ENCODE measurements around the gene TENM3.
"Not testable (repeated sequence)": the region's sequence is repeated elsewhere in the genome, so short reads cannot be mapped to it uniquely, and the experiment has no call there.

TENM3 gene

DNA sequence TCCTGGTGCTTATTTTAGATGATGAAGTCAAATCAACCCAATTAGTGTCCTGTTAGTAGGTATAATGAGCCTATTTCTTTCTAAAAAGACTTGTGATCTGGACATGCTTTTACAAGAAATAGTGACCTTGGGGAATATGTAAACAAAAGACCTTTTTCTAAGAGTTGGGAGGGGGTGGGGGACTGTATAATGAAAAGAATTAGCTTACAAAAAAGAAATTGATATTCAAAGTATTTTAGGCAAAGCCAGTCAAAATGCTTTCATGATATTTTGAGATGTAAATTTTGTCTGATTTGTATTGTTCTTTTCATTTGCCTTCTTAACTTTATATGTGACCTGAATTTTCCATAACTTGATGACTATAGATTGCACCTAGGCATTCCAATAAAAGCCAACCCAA, 559.4 kb downstream of the TENM3 start:
- DNase-seq: no peak

DNA sequence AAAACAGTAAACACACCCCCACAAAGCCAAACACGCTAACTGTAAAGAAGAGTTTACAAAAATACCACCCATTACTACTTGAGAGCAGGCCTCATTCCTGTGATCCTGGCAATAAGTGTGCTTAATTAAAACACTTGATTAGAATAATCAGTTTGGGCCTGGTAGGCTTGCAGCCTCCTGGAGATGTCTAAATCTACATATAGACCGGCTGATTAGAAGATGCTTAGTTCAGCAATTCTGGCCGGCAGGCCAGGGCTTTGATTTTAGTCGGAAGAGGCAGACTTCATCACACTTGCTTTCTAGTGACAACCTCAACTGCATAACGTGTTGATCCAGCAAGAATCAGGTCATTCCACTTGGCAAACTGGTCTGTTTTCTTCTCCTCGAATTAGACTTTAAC, 560.0 kb downstream of the TENM3 start:
- no peak for DNase-seq

DNA sequence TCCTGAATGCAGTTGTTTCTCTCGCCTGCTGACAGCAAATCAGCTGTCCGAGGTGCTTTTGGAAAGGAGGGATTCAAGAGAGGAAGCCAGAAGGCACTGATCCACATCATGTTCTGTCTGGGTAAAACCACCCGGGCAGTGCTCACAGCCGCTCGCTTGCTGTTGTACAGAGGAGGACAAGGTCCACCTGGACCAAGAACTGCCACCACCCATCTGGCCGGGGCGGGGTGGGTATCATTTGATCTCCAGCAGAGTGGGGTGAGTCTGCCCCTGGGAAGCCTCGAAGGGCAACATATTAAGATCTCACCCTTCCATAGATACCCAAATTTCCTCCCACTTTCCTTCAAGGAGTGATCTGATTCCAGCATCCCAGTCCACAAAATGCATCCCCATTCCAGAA, 560.9 kb downstream of the TENM3 start:
- DNase-seq: no peak

DNA sequence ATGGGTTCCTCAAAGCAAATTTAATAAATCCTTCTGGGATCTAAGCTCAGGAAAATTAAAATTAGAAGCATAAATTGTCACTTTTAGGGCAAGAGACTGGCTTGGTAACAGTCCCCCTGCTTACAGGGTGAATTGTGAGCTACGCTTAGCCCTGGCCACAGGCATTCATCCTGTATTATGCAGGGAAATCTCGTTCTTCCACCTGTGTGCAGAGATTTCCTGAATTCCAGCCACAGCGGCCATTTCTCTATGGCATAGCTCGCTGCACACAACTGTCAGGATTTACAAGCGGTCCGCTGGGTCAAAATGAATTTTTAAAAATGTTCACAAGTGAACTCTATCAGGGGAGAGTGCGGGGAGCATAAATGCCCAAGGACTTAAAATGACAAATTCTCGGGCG, 562.1 kb downstream of the TENM3 start:
- no peak for DNase-seq

DNA sequence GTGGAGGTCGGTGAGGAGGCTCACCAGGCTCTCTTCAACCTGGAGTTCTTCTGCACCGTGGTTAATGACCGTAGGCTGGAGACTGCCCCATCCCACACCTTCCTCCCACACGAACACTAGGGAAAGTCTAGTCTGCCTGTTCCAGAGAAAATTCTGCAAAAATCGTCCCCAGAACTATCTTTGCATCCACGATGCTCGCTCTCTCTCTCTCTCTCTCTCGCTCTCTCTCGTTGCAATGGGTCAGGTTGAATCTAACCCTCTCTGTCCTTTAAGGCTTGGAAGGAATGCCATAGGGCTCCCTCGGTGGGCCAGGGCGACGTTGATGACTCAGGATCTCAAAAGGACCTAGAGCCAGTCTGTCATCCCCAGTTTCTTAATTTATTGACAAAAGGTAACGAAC, 562.5 kb downstream of the TENM3 start:
- no peak for DNase-seq

DNA sequence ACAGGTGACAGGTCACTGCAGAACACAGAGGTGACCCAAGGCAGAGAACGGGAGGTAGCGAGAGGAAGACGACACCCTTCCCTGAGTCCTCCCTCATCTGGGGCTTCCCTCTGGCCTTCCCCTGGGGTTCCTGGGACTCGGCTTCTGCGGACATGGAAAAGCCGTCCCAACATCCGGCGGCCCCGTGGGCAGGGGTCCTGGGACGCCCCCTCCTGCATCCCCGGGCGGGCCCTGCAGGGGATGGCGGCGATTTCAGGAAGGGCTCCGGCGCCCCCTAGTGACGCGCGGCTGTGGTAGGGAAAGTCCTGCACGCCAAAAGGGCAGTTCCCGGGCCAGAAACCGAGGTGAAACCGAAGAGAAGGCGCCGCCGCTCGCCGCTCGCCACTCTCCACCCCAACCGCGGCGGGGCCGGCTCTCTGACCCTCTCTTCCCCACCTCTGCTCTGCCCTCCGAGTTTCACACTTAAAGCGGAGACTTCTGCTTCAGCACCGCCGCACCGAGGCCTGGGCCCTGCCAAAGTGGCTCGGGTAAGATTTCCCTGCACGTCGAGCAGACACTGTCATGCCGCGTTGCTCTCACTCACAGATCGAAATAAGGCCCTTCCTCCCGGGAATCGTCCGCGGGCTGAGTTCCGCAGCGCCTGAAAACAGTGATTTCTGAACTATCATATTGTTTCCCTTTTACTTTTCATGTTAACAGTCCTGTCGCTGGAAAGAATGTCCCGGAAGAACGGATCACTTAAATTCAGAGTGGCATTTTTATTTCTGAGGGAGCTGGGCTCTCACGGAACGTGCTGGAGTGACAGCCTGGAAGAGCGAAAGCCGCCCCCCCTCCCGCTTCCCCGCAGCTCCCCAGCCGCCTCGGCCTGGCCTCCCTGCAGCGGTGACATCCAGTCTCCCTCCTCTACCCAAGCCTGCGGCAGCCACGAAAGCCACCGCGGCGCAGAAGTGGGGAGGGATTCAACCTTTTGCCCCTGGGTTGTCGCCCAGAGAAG, 563.4 kb downstream of the TENM3 start:
- DNase-seq: peak; percentile 81

DNA sequence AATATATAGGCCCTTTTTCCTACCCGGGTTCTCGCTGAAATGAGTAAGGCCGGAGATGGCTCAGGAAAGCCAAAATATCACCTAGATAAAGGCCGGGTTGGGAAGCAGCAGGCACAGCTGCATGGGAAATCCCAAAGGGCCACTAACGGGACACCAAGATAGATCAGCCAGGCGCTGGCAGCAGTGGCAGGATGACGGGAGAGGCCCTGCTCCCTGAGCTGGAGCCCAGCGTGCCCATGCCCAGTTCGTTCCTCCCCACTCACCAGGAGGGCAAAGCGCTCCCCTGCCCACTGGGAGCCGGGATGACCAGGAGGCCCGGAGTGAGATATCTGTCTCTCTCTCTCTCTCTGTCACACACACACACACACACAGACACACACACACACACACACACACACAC, 564.1 kb downstream of the TENM3 start:
- DNase-seq: peak; percentile 48

DNA sequence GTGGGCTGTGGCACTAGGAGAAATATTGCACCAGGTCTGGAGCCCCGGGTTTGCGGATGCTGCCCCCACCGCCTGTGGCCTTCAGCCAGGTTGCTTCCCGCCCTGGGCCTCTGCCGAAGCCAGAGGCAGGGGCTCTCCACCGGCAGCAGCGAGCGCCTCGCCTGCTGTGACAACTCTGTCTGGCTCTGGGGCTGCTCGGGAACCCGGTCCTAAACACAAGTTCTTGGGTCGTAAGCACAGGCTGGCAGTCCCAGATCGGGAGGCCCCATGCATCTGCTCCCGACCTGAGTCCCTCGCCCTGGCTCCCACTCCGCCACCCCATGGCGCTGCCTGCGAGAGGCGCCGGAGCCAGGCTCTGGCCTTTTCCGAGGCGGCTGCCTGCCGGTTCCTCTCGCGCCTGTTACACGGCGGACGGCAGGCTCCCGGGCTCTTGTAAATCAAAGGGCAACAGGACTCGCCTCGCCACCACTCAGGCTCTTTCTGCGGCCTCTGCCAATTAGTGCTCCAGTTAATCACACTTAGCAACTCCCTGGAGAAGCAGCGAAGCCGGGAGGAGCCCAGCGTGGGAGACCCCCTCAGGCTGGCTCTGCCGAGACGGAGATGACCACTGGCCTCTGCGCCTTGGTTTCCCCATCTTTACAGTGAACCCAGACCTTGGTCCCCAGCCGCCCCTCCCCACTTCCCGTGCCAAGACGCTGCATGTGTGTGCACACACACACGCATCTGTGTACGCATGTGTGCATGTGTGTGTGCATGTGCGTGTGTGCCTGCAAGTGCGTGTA, 564.8 kb downstream of the TENM3 start:
- peak; percentile 34 for DNase-seq

DNA sequence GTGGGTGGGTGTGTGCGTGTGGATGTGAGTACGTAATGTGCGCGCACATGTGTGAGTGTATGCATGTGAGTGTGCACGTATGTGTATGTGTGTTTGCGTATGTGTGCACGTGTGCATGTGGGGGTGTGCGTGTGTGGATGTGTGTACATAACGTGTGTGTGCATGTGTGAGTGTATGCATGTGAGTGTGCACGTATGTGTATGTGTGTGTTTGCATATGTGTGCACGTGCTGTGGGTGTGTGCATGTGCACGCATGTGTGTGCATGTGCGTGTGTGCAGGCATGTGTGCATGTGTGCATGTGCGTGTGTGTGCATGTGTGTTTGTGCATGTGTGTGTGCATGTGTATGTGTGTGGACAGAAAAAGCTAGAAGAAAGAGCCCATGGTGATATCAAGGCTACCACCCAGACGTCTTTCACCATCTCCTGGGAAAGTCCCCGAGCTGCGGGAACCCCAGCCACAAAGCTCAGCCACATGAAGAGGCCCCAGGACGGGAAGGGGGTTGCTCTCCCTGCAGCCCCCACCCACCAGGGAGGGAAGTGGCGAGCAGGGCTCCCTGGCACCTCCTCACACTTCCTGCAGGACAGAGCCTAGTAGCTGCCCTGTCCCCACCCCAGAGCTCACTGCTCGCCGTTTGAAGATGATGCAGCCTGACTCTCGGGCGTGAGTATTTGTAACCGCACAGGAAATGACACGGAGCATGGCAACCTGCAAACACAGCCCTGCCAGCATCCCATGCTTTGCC, 565.6 kb downstream of the TENM3 start:
- no peak for DNase-seq

DNA sequence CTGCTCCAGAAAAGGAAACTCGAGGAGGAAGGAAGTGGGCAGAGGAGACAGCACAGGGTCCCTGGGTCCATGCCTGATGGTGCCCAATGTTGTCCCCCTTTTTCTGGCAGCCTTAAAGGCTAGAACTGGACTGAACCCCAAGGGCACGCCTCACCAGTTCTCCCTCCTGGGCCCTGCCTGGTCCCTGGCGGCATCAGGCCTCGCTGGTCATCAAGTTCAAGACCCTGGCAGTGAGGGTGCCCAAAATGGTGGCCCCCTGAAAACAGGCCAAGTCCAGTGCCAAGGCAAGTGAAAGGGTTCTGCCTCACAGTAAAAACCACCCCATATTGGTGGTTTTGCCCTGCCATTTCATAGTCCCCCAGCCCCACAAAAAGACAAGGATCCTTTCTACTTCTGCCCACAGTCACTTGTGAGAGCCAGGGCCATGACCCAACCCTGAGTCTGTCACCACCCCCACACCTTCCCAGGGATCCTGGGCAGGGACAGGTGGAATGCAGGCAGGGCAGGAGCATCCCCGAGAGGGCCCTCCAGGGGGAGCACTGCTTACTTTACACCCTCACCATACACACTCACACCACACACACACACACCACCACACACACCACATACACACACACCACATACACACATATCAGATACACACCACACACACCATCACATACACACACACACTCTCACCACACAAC, 566.4 kb downstream of the TENM3 start:
- no peak for DNase-seq

DNA sequence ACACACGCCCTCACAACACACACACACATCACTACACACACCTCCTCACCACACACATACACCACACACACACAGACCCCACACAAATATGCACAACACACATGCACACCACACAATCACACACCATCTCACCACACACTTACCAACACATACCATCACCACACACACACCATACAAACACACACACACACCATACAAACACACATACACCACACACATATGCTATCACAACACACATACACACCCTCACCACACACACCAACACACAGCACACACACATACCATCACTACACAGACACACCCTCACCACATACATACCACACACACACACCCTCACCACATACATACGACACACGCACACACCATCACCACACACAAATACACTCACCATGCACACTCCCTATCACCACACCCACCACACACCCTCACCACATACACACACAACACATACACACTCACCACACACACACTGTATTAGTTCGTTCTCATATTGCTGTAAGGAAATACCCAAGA, 567.0 kb downstream of the TENM3 start:
- DNase-seq: no peak

DNA sequence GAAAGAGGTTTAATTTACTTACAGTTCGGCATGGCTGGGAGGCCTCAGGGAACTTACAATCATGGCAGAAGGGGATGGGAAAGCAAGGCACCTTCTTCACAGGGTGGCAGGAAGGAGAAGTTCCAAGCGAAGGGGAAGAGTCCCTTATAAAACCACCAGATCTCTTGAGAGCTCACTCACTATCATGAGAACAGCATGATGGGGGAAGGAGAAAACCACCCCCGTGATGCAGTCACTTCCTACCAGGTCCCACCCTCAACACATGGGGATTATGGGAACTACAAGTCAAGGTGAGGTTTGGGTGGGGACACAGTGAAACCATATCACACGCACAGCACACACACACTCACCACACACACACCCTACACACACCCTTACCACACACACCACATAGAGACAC, 569.7 kb downstream of the TENM3 start:
- no peak for DNase-seq

DNA sequence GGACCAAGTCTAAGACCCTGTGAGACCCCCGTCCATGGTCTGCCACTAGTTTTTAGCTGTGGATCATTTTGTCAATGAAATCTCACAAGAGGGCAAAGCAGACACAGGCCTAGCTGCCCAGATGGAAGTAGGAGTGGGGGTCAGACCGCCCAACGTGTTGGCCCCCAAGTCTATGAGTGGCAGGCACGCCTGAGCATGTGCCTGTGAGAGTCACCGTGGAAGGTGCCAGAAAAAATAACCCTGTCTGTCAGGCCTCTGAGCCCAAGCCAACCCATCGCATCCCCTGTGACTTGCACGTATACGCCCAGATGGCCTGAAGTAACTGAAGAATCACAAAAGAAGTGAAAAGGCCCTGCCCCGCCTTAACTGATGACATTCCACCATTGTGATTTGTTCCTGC, 570.9 kb downstream of the TENM3 start:
- not testable (repeated sequence) for DNase-seq

DNA sequence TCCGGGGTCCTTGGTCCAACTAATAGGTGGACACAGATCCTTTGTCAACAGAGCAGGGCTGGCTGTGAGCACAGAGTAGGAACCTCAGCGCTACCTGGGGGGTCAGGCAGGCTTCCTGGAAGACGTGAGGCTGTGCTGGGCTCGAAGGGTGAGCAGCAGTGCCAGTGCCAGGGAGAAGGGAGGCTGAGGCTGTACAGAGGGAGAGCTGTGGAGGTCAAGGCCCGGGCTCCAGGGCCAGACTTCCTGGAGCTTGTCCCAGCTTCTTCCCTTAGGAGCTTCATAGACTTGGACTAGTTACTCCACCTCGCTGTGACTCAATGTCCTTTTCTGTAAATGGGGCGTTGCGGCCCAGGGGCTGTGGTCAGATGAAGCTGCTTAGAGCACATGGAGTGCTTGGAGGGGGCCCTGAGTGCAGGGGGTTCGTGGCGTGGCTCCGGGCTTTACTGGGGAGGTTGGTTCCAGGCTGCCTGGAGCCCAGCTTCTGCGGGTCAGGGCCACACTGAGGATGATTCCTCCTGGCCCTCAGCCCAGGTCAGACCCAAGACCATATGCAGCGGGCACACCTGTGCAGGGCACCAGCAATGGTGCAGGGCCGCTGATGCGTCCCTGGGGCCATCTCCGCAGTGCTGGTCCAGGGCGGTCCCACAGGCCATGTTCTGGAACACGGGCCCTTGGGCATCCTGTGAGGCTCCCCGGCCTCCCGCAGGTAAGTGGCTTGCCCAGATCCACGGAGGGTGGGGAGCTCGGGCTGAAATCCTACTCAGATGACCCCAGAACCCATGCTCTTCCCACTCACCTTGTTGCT, 575.9 kb downstream of the TENM3 start:
- DNase-seq: no peak

DNA sequence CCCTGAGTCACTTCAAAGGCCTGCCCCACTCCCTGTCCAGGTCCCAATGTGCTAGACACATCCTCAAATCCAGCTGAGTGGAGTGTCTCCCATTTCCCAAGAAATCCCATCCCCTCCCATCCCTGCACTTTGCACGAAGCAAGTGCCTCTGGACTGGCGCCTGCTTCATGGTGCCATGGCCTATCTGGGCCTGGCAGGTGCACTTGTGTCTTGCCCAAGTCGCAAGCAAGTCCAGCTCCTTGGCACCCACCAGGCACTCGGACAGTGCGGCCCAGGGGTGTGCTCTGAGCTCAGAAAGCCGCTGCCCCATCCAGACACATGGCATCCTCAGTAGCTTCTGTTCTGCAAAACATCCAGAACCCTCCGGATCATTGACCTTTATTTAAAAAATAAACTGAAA, 576.5 kb downstream of the TENM3 start:
- no peak for DNase-seq

DNA sequence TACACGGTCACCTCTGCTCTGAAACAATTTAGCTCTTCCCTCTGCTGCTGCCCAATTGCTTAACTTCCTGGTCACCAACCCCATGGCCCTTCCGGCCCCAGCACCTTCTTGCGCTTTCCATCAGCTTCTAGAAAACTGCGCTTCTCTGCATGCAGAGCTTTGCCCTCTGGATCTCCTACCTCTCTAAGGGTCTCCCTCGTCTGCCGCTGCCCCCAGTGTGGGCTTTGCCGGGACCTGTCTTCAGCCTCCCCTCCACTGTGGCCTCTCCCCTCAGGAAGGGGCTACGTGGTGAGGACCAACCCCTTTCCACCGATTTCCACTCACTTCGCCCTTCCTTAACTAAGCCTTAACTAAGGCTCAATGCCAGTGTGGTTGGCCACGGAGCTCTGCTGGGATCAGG, 579.4 kb downstream of the TENM3 start:
- no peak for DNase-seq

DNA sequence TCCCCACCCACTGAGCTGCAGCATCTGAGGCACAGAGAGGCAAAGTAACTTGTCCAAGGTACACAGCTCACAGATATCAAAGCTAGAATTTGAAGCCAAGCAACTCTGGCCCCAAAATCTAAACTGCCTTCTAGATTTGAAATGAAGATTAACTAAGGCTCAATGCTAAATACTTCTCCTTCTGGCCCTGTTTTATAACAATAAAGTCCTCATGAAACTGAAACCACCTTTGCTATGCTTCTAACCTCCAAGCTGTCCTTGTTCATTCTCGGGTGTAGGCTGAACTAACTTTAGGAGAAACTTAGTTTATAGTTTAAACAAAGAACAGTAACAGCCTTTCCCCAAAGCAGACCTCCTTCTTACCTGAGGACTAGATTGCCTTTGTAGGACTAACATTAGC, 580.4 kb downstream of the TENM3 start:
- no peak for DNase-seq

DNA sequence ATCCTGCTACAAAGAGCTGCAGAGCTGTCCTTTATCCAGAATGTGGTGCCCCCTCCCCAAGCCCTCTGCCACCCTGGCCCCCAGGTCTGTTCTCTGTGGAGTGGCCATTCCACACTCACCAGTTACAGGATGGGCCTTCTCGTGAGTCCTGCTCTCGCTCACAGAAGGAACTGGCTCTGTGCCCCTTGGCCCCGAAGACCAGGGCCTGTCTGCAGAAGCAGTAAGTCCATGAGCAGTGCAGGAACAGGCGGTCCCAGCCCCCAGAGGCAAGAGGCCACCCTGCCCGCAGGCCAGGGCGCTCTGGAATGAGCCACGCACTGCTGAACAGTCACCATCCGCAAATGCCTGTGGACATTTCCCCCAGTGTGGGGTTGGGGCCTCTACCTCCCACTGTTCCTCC, 581.8 kb downstream of the TENM3 start:
- no peak for DNase-seq

DNA sequence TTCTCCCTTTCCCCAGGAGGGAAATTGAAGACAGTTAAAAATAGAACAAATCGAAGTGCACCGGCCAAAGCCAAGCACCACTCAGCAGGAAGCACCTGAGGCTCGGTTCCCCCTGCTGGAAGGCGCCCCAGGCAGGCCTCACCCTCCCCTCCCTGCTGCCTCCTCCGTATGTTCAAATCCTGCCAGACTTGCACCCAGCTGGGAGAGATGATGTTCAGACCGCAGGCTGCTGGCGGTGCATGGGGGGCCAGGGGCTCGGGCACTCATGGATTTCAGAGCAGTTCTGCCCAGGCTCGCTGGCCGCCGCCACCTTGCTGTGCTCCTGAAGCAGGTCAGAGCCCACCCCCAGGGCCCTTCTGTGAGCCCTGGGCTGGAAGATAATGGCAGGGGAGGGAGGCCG, 582.6 kb downstream of the TENM3 start:
- DNase-seq: no peak

DNA sequence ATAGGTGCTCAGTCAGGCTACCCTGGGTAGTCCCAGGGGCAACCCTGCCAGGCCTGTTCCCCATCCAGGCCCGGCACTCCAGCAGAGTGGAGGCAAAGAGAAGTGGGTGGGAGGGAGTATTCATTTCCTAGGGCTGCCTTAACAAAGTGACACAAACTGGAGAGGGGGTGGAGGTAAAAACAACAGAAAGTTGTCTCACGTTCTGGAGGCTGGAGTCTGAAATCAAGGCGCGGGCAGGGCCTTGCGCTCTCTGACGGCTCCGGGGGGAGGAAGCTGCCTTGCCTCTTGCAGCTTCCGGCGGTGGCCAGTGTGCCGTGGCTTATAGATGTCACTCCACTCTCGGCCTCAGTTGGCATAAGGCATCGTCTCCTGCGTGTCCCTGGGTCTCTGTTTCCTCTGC, 583.2 kb downstream of the TENM3 start:
- DNase-seq: no peak

DNA sequence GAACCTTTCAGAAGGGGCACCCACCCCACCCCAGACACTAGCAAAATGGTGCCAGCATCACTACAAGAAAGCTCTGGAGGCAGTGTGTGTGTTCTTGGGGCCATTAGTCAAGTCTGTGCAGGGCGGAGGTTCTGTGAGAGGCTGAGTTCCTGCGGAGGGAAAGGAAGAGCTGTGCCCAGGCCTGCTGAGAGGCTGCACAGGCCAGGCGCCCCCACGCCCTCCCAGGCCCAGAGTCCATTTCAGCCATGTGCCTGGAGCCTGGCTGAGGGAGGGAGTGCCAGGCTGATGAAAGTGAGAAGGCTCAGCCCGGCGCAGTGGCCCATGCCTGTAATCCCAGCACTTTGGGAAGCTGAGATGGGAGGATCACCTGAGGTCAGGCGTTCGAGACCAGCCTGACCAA, 584.0 kb downstream of the TENM3 start:
- DNase-seq: no peak

DNA sequence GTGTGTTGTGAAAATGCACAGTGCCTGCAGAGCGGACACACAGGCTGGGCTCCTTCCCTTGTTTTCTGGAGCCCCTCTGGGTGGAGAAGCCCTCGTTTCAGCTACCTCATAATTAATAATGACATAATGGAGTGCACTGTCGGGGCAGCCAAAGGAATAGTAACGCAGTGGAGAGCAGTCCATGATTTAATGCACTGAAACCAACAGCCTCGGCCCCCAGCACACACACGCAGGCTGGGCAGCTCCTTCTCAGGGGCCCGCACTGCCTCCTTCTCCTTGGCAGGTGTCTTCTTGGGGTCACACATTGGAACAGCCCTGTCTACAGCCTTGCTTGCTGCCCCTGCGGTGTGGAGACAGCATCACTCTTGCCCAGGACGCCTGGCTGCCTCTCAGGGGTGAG, 584.8 kb downstream of the TENM3 start:
- no peak for DNase-seq
